ENCODE measurements around the gene LECT2. TPM values are rescaled to one million over a fixed set of nuclear protein-coding genes. Genes with fewer than 3 reads are reported as not detected.

Gene LECT2
- total and polyA plus RNA-seq, 8 donors, result 0.69 to 2.0 (median 1.1) TPM; not detected in 2

- H3K4me1 ChIP-seq, result no peaks in the 10 kb centered on the region
- DNase-seq, result no peak
- ATAC-seq, result no peak
- H3K27me3 ChIP-seq, result peaks cover 0 to 6% of the 10 kb centered on the region in 2 donors
- H3K36me3 ChIP-seq, result no peaks in the 10 kb centered on the region
- TF ChIP-seq CTCF (IDR thresholded peaks at IDR 0.05), result no peak
- H3K27ac ChIP-seq, result no peak overlapping the region
- H3K4me3 ChIP-seq, result no peak overlapping the region
- H3K9me3 ChIP-seq, result no peaks in the 10 kb centered on the region
- intact Hi-C loops (cut with DNase I), result no loop called here
Measured at GRCh38 chr5:135966165-135966564, 11.4 kb upstream of the LECT2 start.

GRCh38 chr5:135965504-135965903 is 10.7 kb upstream of the LECT2 start:
- no peaks in the 10 kb centered on the region for H3K4me1 ChIP-seq
- H3K27ac ChIP-seq, result no peak overlapping the region
- DNase-seq (no peak), ATAC-seq (no peak)
- no peak for TF ChIP-seq CTCF (IDR thresholded peaks at IDR 0.05)
- H3K27me3 ChIP-seq, result peaks cover 0 to 6% of the 10 kb centered on the region in 2 donors
- intact Hi-C loops (cut with DNase I), result no loop called here
- no peaks in the 10 kb centered on the region for H3K36me3 ChIP-seq
- H3K4me3 ChIP-seq, result no peak overlapping the region
- no peaks in the 10 kb centered on the region for H3K9me3 ChIP-seq

- intact Hi-C loops (cut with DNase I), result no loop called here
Measured at GRCh38 chr5:135964670-135965320, 10.0 kb upstream of the LECT2 start.

GRCh38 chr5:135955525-135955924 is 742 bp upstream of the LECT2 start:
- DNase-seq, result no peak
- intact Hi-C loops (cut with DNase I), result no loop called here
- no peaks in the 10 kb centered on the region for H3K36me3 ChIP-seq
- H3K27ac ChIP-seq, result no peak overlapping the region
- H3K4me1 ChIP-seq, result no peaks in the 10 kb centered on the region
- ATAC-seq, result no peak
- H3K4me3 ChIP-seq, result no peak overlapping the region
- no peaks in the 10 kb centered on the region for H3K9me3 ChIP-seq
- H3K27me3 ChIP-seq, result peaks cover 0 to 4% of the 10 kb centered on the region in 2 donors
- no peak for TF ChIP-seq CTCF (IDR thresholded peaks at IDR 0.05)

More at GRCh38 chr5:135964670-135965320, 10.0 kb upstream of the LECT2 start:
- H3K27me3 ChIP-seq, result peaks cover 0 to 6% of the 10 kb centered on the region in 2 donors
- no peak overlapping the region for H3K4me3 ChIP-seq
- H3K4me1 ChIP-seq, result no peaks in the 10 kb centered on the region
- no peak for DNase-seq
- H3K36me3 ChIP-seq, result no peaks in the 10 kb centered on the region
- no peak for TF ChIP-seq CTCF (IDR thresholded peaks at IDR 0.05)
- H3K9me3 ChIP-seq, result no peaks in the 10 kb centered on the region
- no peak for ATAC-seq
- H3K27ac ChIP-seq, result no peak overlapping the region

GRCh38 chr5:135953850-135954249 is 933 bp downstream of the LECT2 start:
- no peaks in the 10 kb centered on the region for H3K36me3 ChIP-seq
- no peak overlapping the region for H3K27ac ChIP-seq
- ATAC-seq (no peak), DNase-seq (no peak)
- H3K9me3 ChIP-seq, result no peaks in the 10 kb centered on the region
- peaks cover 0 to 4% of the 10 kb centered on the region in 2 donors for H3K27me3 ChIP-seq
- TF ChIP-seq CTCF (IDR thresholded peaks at IDR 0.05), result no peak
- no peak overlapping the region for H3K4me3 ChIP-seq
- intact Hi-C loops (cut with DNase I), result no loop called here
- no peaks in the 10 kb centered on the region for H3K4me1 ChIP-seq
